Body of pancreas (tissue), 4 donors: Measurements from ENCODE around the gene CEP112.

Source experiments
- POLR2A ChIP-seq, 3 donors: fragments of 450-650 bp; IDR thresholded peaks; one replicate each; pipeline ENCODE4 v1.6.1; 2016; ENCODE audit warnings: antibody characterized with exemption in 3 of 3, mild to moderate bottlenecking in 2 of 3
- TF ChIP-seq, protein P1 (sequence below), 7 experiments: fragments of 450-650 bp in 4 of 7; fragments of 200-600 bp in 3 of 7; sonication (generic) in 3 of 7; IDR thresholded peaks; one replicate each; pipeline ENCODE4 v1.5.1; 2016 to 2019; ENCODE audit warnings: antibody characterized with exemption in 7 of 7

DNA sequence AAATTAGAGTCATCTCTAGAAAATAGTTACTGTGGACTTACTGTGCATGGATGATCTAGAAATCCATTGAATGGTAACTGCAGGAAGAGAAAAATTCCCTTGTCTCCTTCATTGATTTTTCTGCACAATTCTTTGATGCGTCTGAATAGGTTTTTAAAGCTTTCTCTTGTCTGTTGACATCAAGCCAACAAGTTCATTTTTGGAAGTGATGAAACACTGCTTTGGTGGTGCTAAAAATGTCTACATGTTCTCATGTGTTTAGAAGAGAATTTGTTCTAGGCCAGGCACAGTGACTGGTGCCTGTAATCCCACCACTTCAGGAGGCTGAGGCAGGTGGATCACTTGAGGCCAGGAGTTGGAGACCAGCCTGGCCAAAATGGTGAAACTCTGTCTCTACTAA lies 573.4 kb downstream of the CEP112 start:
- no peak for TF ChIP-seq POLR2A (IDR thresholded peaks at IDR 0.05)
- TF ChIP-seq, protein P1, sequence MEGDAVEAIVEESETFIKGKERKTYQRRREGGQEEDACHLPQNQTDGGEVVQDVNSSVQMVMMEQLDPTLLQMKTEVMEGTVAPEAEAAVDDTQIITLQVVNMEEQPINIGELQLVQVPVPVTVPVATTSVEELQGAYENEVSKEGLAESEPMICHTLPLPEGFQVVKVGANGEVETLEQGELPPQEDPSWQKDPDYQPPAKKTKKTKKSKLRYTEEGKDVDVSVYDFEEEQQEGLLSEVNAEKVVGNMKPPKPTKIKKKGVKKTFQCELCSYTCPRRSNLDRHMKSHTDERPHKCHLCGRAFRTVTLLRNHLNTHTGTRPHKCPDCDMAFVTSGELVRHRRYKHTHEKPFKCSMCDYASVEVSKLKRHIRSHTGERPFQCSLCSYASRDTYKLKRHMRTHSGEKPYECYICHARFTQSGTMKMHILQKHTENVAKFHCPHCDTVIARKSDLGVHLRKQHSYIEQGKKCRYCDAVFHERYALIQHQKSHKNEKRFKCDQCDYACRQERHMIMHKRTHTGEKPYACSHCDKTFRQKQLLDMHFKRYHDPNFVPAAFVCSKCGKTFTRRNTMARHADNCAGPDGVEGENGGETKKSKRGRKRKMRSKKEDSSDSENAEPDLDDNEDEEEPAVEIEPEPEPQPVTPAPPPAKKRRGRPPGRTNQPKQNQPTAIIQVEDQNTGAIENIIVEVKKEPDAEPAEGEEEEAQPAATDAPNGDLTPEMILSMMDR (IDR thresholded peaks at IDR 0.05), result no peak
